AG10803 (cell line): ENCODE data around the gene TNRC6C.
"Not testable (repeated sequence)": the region's sequence is repeated elsewhere in the genome, so short reads cannot be mapped to it uniquely, and the experiment has no call there.

Experiments used
- DNase-seq: peaks from one replicate; pipeline ENCODE4 v3.0.0; 2010; ENCODE audit warnings: low read depth
- H3K4me3 ChIP-seq: 2 replicates; pipeline ENCODE4 v1.5.1; 2011; ENCODE audit warnings: mild to moderate bottlenecking, low read length, control low read depth
- TF ChIP-seq, protein P1 (sequence below): conservative IDR thresholded peaks from 2 replicates; pipeline ENCODE4 v1.5.1; 2011; ENCODE audit warnings: mild to moderate bottlenecking, low read length, control low read depth, inconsistent platforms

Gene TNRC6C

DNA sequence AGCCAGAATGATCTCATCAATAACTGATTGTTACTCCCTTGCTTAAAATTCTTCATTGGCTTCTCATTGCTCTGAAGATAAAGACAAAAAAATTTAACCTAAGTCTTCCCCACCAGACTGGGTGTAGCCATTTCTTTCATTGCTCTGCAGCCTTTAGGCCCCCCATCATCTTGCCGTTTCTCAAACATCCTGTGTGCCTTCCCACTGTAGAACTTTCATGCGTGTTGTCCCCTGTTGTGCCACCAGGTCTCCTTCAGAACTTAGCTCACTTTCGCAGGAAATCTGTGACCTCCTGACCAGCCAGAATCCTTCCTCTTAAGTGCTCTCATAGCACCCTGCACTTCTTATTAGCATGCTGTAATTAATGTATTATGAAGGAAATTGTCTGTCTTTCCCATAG lies 31.8 kb downstream of the TNRC6C start:
- no peak for DNase-seq
- TF ChIP-seq, protein P1, sequence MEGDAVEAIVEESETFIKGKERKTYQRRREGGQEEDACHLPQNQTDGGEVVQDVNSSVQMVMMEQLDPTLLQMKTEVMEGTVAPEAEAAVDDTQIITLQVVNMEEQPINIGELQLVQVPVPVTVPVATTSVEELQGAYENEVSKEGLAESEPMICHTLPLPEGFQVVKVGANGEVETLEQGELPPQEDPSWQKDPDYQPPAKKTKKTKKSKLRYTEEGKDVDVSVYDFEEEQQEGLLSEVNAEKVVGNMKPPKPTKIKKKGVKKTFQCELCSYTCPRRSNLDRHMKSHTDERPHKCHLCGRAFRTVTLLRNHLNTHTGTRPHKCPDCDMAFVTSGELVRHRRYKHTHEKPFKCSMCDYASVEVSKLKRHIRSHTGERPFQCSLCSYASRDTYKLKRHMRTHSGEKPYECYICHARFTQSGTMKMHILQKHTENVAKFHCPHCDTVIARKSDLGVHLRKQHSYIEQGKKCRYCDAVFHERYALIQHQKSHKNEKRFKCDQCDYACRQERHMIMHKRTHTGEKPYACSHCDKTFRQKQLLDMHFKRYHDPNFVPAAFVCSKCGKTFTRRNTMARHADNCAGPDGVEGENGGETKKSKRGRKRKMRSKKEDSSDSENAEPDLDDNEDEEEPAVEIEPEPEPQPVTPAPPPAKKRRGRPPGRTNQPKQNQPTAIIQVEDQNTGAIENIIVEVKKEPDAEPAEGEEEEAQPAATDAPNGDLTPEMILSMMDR = no peak
- no peak overlapping the region for H3K4me3 ChIP-seq

DNA sequence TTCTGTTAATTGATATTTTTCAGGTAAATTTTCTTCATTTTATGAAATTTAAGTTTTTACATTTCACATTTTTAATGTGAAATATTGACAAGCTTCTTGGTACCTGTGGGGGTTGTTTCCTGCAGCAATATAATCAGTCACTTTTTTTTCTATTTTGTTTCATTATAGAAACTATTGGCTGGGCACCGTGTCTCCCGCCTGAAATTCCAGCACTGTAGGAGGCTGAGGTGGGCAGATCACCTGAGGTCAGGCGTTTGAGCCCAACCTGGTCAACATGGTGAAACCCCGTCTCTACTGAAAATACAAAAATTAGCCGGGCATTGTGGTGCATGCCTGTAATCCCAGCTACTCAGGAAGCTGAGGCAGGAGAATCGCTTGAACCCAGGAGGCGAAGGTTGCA lies 35.2 kb downstream of the TNRC6C start:
- DNase-seq, H3K4me3 ChIP-seq: not testable (repeated sequence)

DNA sequence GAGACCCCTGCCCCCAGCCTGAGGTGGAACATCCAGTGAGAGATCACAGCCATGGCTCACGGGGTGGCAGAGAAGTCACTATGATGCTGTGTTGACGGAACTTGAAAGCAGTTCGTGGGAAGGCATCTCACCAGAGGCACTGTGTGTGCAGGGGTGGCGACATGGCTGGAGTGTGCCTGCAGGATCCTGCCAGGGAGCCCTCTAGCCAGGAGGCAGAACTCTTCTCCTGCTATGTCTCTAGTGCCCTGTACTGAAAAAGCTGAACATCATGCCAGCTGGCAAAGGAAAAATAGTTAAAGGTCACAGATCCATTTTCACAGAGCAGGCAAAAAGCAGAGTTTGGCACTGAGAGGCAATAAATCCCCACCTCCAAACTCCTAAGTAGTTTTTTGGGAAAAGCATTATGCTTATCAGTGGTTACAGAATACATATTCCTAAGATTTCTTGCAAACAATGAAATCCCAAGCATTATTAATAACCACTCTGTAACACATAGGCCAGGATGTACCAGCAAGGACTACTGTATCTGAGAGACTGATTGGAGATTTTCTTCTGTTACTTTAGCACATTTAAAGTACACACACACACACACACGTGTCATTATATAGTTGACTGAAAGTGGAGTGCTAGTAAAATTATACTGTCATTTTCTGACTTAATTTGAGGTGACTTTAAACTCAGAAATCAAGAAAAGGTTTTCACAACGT lies 36.8 kb downstream of the TNRC6C start:
- TF ChIP-seq, protein P1 = no peak
- peak; percentile 5 for DNase-seq
- no peak overlapping the region for H3K4me3 ChIP-seq

DNA sequence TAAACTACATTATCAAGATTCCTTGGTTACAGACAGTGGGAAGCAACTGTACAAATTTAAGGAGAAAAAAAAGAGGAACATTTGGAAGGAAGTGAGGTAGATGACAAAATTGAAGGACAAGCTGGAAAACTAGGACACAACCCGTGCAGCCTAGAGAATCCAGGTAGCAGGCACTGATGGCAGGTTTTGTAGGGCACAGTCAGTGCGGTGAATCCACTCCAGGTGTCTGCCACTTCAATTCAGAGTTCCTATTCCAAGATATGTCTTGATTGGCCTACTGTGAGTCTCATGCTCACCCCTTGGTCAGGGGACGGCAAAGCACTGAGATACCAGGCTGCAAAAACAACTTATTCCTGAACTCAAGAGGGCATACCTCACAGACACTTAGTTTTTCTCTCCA lies 37.8 kb downstream of the TNRC6C start:
- TF ChIP-seq, protein P1 = no peak
- no peak overlapping the region for H3K4me3 ChIP-seq
- DNase-seq = no peak

DNA sequence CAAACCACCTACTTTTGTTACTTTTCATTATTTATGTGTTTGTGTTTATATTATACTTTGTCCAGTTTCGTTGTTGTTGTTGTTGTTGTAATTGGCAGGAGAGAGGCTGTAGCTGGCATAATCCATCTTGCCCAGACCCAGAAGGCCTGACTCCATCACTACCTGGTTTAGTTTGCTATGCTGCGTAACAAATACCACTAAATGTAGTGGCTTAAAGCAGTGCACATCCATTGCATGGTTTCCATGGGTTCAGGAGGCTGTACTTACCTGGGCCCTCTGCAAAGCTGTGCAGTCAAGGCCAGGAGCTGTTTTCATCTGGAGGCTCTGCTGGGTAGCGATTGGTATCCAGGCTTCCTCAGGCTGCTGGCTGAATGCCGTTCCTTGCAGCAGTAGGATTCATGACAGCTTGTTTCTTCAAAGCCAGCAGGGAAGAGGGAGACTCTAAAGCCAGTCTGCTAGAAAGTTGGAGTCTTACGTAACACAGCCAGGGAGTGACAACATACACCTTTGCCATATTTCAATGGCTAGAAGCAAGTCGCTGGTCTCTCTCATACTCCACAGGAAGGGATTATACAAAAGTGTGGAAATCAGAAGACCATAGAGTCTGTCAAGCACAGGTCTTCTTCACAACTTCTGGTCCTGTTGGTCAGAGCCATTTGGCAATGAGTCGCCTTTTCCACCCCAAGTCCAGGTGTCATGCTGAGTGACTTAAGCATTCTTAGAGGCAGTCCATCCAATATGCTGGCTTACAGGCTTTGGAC lies 41.1 kb downstream of the TNRC6C start:
- no peak overlapping the region for H3K4me3 ChIP-seq
- DNase-seq = peak; percentile 34
- TF ChIP-seq, protein P1 = no peak

DNA sequence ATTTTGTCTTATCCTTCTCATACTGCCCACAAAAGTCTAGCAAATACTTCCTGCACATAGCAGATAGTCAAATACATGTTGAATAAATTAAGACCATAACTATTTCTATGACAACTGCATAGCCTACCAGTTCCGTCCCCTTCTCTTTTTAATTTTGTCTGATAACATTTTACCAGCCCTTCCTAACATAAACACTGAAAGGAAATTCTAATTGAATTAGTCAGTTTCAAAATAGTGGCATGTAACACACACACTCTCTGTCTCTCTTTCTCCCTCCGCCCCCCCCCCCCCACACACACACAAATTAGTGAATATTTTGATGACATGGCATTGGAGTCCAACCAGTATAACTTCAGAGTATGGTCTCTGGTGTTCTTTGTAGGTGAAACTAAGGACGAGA lies 41.8 kb downstream of the TNRC6C start:
- TF ChIP-seq, protein P1 = no peak
- H3K4me3 ChIP-seq = no peak overlapping the region
- DNase-seq = peak; percentile 63

DNA sequence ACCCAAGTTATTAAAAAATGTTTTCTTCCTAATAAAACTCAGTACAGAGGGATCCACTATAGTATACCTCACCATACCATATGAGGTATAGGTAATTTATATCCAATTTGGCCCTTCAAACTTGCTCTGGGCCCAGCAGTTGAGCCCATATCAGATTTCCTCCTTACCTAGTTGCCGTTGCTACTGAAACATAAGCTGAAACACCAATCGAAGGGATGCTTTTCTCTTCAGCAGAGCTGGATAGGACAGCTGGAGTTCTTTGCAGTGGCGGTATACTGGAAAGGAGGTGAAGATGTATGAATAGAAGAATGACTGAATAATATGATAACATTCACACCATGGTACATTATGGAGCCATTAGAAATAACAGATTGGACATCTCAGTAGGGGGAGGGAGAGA lies 42.7 kb downstream of the TNRC6C start:
- no peak for DNase-seq
- H3K4me3 ChIP-seq = no peak overlapping the region
- TF ChIP-seq, protein P1 = no peak
